Smooth muscle cell of the brain vasculature (primary cell): ENCODE results near the gene MSH3.
"Not testable (repeated sequence)": the region's sequence is repeated elsewhere in the genome, so short reads cannot be mapped to it uniquely, and the experiment has no call there.

Experiments used
- DNase-seq: peaks from one replicate; pipeline ENCODE4 v3.0.0-alpha.2; 2012; ENCODE audit warnings: low read depth, low spot score

Gene MSH3

GRCh38 chr5:80656425-80656824, 2.0 kb downstream of the MSH3 start:
- DNase-seq, result no peak

DNA sequence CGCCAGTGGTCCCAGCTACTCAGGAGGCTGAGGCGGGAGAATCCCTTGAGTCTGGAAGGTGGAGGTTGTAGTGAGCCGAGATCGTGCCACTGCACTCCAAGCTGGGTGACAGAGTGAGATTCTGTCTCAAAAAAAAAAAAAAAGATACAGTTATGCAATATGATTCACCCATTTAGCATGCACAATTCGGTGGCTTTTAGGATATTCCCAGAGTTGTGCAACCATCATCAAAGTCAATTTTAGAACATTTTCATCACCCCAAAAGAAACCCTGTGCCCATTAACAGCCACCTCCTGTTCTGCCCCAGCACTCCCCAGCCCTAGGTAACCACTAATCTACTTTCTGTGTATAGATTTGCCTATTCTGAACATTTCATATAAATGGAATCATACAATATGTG, 4.7 kb downstream of the MSH3 start:
- DNase-seq, result no peak

DNA sequence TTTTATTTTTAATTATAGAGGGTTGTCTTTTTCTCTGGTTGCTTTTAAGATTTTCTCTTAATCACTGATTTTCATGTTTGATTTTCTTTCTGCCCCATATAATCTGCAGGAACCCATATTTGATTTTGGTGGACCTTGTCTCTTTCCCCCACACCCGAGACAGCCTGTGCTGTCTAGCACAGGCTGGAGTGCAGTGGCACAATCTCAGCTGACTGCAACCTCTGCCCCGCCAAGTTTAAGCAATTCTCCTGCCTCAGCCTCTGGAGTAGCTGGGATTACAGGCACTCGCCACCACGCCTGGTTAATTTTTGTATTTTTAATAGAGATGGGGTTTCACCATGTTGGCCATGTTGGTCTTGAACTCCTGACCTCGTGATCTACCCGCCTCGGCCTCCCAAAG, 6.2 kb downstream of the MSH3 start:
- DNase-seq, result not testable (repeated sequence)

GRCh38 chr5:80662108-80662507, 7.7 kb downstream of the MSH3 start:
- no peak for DNase-seq

DNA sequence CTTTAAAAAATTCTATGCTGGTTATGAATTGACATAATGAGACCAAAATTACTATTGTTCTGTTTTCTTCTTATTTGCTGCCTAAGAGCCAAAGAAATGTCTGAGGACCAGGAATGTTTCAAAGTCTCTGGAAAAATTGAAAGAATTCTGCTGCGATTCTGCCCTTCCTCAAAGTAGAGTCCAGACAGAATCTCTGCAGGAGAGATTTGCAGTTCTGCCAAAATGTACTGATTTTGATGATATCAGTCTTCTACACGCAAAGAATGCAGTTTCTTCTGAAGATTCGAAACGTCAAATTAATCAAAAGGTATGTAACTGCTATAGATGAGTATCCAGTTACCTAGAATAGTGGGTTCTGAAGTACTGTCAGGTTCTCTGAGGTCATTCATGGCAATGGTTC, 10.6 kb downstream of the MSH3 start:
- DNase-seq, result no peak

- DNase-seq, result no peak
Observed at GRCh38 chr5:80667384-80667783, 12.9 kb downstream of the MSH3 start.

DNA sequence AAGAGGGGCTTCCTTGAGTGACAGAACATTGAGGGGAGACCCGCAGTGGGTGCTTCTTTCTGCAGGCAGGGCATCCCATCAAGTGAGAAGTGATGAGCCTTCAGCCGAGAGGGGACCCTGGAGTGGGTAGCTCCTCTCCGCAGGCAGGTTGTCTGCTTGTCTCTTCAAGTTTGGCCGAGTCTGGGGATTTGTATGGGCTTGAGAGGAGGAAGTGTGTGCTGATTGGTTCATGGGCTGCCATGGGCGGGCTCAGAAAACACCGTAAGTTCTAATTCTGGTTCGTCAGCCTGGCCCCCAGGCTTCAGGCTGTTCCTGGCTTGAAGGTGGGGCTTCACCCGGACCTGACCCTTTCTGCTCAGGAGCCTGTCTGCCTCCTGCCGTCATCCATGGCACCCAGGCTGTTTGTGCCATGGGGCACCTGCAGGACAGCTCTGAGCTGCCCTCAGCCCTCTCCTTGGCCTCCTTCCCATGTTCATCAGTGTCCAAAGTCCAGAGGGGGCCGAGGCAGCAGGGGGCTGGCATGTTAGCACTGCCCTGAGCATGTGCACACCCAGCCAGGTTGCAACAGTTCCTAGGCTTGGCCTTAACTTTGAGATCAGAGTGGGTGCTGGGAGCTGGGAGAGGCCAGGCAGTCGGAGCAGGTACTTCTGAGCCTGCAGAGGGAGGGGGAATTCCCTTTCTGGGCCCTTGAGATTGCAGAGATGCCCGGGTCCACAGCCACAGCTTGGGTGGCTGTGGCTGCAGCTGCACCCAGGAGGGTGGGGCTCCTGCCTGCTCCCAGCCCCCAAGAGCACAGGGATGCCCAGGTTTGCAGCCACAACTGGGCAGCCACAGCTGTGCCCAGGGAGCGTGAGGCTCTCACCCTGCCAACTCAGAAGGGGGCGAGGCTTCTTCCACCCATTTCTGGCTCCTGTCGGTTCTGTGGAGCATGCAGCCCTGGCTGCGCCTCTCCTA, 13.8 kb downstream of the MSH3 start:
- no peak for DNase-seq

DNA sequence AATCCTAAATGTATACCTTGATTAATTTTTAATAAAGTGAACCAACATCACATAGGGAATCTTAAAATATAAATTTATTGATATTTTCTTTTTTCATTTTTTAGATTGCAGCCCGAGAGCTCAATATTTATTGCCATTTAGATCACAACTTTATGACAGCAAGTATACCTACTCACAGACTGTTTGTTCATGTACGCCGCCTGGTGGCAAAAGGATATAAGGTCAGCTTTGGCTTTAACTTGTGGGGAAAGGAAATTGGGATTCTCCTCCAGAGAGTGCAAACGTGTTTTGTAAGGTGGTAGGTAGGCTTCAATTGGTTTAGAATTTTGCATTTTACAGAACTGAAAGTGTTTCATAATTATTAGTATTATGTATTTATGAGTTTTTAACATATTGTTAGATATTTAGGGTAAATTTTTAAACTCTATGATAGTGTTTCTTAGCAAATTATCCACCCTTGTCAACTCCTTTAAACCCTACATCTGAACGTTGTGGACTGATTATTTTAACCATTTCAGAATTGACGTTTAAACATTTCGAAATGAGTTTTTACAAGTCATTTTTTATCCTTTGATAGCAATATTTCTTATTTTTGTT, 17.8 kb downstream of the MSH3 start:
- DNase-seq, result peak; percentile 52

DNA sequence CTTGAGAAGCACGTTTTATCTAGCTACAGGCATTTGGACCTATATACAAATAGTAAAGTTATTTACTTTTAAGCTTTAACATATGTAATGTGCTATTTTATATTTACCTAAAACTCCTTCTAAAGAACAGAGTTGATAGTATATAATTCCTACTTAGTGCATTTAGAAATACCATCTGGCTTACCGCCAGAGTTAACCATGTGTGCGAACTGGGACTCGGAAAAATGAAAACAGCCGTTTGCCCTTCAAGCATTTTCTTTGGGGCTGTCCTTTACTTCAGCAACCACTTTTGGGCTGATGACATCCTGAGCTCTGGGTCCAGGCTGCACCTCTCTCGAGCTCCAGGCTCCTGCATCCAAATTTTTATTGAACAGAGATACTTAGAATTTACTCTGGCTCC, 22.3 kb downstream of the MSH3 start:
- DNase-seq, result no peak

GRCh38 chr5:80686757-80687156, 32.3 kb downstream of the MSH3 start:
- no peak for DNase-seq

GRCh38 chr5:80688648-80689420, 34.4 kb downstream of the MSH3 start:
- no peak for DNase-seq

GRCh38 chr5:80689627-80690026, 35.2 kb downstream of the MSH3 start:
- no peak for DNase-seq

DNA sequence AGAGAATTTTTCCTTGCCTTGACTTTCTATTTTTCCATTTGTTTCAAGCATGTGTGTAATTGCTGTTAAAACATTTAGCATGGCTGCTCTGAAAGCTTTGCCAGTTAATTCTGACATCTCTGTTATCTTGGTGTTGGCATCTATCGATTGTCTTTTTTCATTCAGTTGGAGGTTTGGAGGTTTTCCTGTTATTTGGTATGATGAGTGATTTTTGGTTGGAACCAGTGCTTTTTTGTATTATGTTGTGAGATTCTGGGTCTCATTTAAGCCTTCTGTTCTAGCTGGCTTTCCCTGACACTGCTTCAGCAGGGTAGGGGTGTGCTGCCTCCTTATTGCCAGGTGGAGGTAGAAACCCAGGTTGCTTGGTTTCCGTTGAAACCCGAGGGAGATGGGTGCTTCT, 41.2 kb downstream of the MSH3 start:
- DNase-seq, result no peak

DNA sequence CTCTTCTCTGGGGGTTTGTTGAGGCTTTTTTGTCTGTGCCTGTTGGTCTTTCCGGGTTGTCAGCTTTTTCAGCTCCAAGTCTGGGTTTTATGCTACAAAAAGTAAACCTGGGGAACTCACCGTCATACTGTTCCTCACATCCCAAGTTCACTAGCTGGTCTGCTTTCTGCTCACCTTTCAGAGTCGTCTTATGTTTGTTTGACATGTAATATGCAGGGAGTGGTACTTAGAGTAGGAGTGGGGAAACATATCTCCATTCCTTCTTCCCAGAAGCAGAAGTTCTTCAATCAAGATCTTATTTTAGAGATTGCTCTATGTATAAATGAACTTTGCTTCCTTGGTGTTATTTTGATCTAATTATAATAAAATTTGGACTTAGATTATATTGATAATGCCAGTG, 42.0 kb downstream of the MSH3 start:
- no peak for DNase-seq

GRCh38 chr5:80697100-80697499, 42.6 kb downstream of the MSH3 start:
- no peak for DNase-seq

- DNase-seq, result no peak
Observed at GRCh38 chr5:80698369-80698768, 43.9 kb downstream of the MSH3 start.

DNA sequence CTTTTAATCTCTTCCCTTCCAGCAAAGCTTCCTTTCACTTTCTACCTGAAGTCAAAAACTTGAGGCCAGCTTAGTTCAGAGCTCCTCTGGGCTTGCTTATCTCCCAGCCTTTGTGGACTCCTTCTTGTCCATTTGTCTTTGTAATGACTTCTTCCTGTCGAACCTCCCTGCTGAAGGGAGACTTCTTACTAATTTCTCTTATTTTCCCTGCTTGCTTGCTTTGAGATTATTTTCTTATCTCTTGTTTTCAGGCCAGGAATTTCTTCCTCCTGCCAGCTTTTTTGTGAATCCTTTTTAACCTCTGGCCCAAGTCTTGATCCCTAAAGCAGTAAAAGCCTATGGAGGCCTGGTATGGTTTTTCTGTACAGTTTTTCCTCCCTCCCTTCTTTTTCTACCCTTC, 47.1 kb downstream of the MSH3 start:
- DNase-seq, result no peak

GRCh38 chr5:80703291-80703690, 48.8 kb downstream of the MSH3 start:
- no peak for DNase-seq

- DNase-seq, result no peak
Observed at GRCh38 chr5:80703747-80704146, 49.3 kb downstream of the MSH3 start.

GRCh38 chr5:80704221-80704620, 49.8 kb downstream of the MSH3 start:
- no peak for DNase-seq

DNA sequence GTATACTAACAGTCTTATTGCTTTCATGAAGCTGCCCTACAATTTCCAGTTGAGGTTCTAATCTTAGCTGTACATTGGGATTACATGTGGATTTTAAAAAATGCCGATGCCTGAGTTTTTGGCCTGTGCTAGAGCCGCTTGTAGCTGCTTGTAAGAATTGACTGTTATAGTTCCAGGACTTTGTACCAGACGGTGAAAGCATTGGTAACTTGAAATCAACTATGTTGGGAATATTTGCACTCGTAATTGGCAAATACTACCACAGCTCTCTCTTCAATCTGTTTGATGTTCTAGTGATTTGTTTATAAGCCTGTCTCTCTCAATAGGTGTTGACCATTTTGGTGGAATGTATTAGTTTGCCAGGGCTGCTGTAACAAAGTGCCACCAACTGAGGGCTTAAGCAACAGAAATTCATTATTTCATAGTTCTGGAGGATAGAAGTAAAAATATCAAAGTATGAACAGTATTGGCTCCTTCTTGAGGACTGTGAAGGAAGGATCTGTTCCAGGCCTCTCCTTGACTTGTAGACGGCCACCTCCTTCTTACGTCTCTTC, 50.8 kb downstream of the MSH3 start:
- DNase-seq, result no peak

GRCh38 chr5:80705801-80706200, 51.3 kb downstream of the MSH3 start:
- no peak for DNase-seq
